ENCODE data around the gene SIGLEC9.
"Not testable (repeated sequence)": the region's sequence is repeated elsewhere in the genome, so short reads cannot be mapped to it uniquely, and the experiment has no call there.

Gene SIGLEC9

GRCh38 chr19:51168564-51169282 lies 44.0 kb downstream of the SIGLEC9 start:
- no peak overlapping the region for H3K4me3 ChIP-seq (ENCODE audit: low read depth, low read length)
- TF ChIP-seq CTCF (IDR thresholded peaks at IDR 0.05; ENCODE audit: low read depth, low read length): no peak

- H3K4me3 ChIP-seq (ENCODE audit: low read depth, low read length): not testable (repeated sequence)
- peak; percentile 77 for TF ChIP-seq CTCF (IDR thresholded peaks at IDR 0.05; ENCODE audit: low read depth, low read length)
These were observed 44.7 kb downstream of the SIGLEC9 start for GRCh38 chr19:51169283-51169918.

- H3K4me3 ChIP-seq (ENCODE audit: low read depth, low read length): no peak overlapping the region
- TF ChIP-seq CTCF (IDR thresholded peaks at IDR 0.05; ENCODE audit: low read depth, low read length): no peak
These were observed 47.5 kb downstream of the SIGLEC9 start for GRCh38 chr19:51172223-51172622.

- TF ChIP-seq CTCF (IDR thresholded peaks at IDR 0.05; ENCODE audit: low read depth, low read length): no peak
These were observed 49.0 kb downstream of the SIGLEC9 start for GRCh38 chr19:51173681-51174080.

GRCh38 chr19:51179256-51179655 lies 54.5 kb downstream of the SIGLEC9 start:
- no peak overlapping the region for H3K4me3 ChIP-seq (ENCODE audit: low read depth, low read length)
- no peak for TF ChIP-seq CTCF (IDR thresholded peaks at IDR 0.05; ENCODE audit: low read depth, low read length)

More at GRCh38 chr19:51173681-51174080, 49.0 kb downstream of the SIGLEC9 start:
- no peak overlapping the region for H3K4me3 ChIP-seq (ENCODE audit: low read depth, low read length)
